ENCODE data around the gene HADHA.

GRCh38 chr2:26202981-26203490, 41.4 kb downstream of the HADHA start:
- TF ChIP-seq CTCF (IDR thresholded peaks at IDR 0.05; ENCODE audit: insufficient read depth, low read depth, low read length), result no peak
- no peak for TF ChIP-seq EZH2 (IDR thresholded peaks at IDR 0.05; ENCODE audit: insufficient read depth, low read length)

Data from astrocyte (in vitro differentiated cells and primary cell).